Mesodermal cell (in vitro differentiated cells): ENCODE data around the gene ANGPTL2.

Experiments used
- H3K27ac ChIP-seq: 2 replicates; pipeline ENCODE4 v1.7.0; 2013; ENCODE audit warnings: mild to moderate bottlenecking, low read depth, low read length, moderate library complexity; ENCODE audit not compliant: severe bottlenecking
- H3K36me3 ChIP-seq: 2 replicates; pipeline ENCODE4 v1.7.1; 2013; ENCODE audit warnings: mild to moderate bottlenecking, low read length, moderate library complexity; ENCODE audit not compliant: control insufficient read depth, insufficient read depth
- H3K4me1 ChIP-seq: one replicate; pipeline ENCODE4 v1.7.1; 2013; ENCODE audit warnings: mild to moderate bottlenecking, low read length; ENCODE audit not compliant: insufficient read depth, control insufficient read depth, poor library complexity, severe bottlenecking
- H3K4me3 ChIP-seq: 2 replicates; pipeline ENCODE4 v1.7.0; 2013; ENCODE audit warnings: low read length, control low read depth, mild to moderate bottlenecking; ENCODE audit not compliant: insufficient read depth, poor library complexity, severe bottlenecking; ENCODE audit errors: extremely low read depth
- H3K9me3 ChIP-seq: 2 replicates; pipeline ENCODE4 v1.7.1; 2013; ENCODE audit warnings: mild to moderate bottlenecking, low read length, moderate library complexity; ENCODE audit not compliant: control insufficient read depth
- WGBS, 2 experiments: methylation state at CpG; one replicate each; pipeline ENCODE4 v1.1.5; 2013; ENCODE audit warnings: missing lambda C conversion rate in 2 of 2; ENCODE audit not compliant: insufficient coverage in 2 of 2; 5-methylcytosine and 5-hydroxymethylcytosine counted together

Gene ANGPTL2

GRCh38 chr9:127142291-127142690 lies 19.9 kb upstream of the ANGPTL2 start:
- Histone ChIP-seq H3K36me3 (no peaks in the 10 kb centered on the region), H3K4me1 (no peaks in the 10 kb centered on the region), H3K9me3 (no peaks in the 10 kb centered on the region), H3K27ac (no peak overlapping the region), H3K4me3 (no peak overlapping the region)
- WGBS, 2 experiments = 93 to 96% methylated on average over 3 of the region's 3 CpGs

- WGBS, 2 experiments = 92 to 97% methylated on average over 7 to 8 of the region's 9 CpGs
Measured at GRCh38 chr9:127140842-127141675, 18.6 kb upstream of the ANGPTL2 start.

GRCh38 chr9:127140181-127140580 lies 17.7 kb upstream of the ANGPTL2 start:
- Histone ChIP-seq H3K9me3 (no peaks in the 10 kb centered on the region), H3K4me1 (peaks cover 2% of the 10 kb centered on the region), H3K4me3 (no peak overlapping the region), H3K27ac (no peak overlapping the region), H3K36me3 (no peaks in the 10 kb centered on the region)
- 94 to 95% methylated on average over 6 of the region's 6 CpGs for WGBS, 2 experiments

More at GRCh38 chr9:127140842-127141675, 18.6 kb upstream of the ANGPTL2 start:
- Histone ChIP-seq H3K27ac (no peak overlapping the region), H3K4me3 (no peak overlapping the region), H3K9me3 (no peaks in the 10 kb centered on the region), H3K36me3 (no peaks in the 10 kb centered on the region), H3K4me1 (no peaks in the 10 kb centered on the region)

- Histone ChIP-seq H3K4me1 (peaks cover 5% of the 10 kb centered on the region), H3K4me3 (no peak overlapping the region), H3K27ac (no peak overlapping the region), H3K9me3 (no peaks in the 10 kb centered on the region), H3K36me3 (no peaks in the 10 kb centered on the region)
- 98 to 100% methylated on average over 6 of the region's 6 CpGs for WGBS, 2 experiments
Measured at GRCh38 chr9:127139775-127140174, 17.3 kb upstream of the ANGPTL2 start.

GRCh38 chr9:127139071-127139731 lies 16.8 kb upstream of the ANGPTL2 start:
- 97% methylated on average over 5 to 8 of the region's 8 CpGs for WGBS, 2 experiments
- no peaks in the 10 kb centered on the region for H3K9me3 ChIP-seq
- no peak overlapping the region for H3K4me3 ChIP-seq
- no peaks in the 10 kb centered on the region for H3K36me3 ChIP-seq
- peaks cover 10% of the 10 kb centered on the region for H3K4me1 ChIP-seq
- no peak overlapping the region for H3K27ac ChIP-seq

- no peaks in the 10 kb centered on the region for H3K9me3 ChIP-seq
- no peak overlapping the region for H3K4me3 ChIP-seq
- H3K4me1 ChIP-seq = peaks cover 17% of the 10 kb centered on the region
- no peak overlapping the region for H3K27ac ChIP-seq
- 88 to 93% methylated on average over 4 of the region's 4 CpGs for WGBS, 2 experiments
- H3K36me3 ChIP-seq = no peaks in the 10 kb centered on the region
Measured at GRCh38 chr9:127138444-127138843, 16.0 kb upstream of the ANGPTL2 start.

- H3K27ac ChIP-seq = no peak overlapping the region
- 91 to 92% methylated on average over 9 to 11 of the region's 11 CpGs for WGBS, 2 experiments
- H3K36me3 ChIP-seq = no peaks in the 10 kb centered on the region
- no peak overlapping the region for H3K4me3 ChIP-seq
- H3K9me3 ChIP-seq = no peaks in the 10 kb centered on the region
- H3K4me1 ChIP-seq = peaks cover 23% of the 10 kb centered on the region
Measured at GRCh38 chr9:127137640-127138360, 15.4 kb upstream of the ANGPTL2 start.

GRCh38 chr9:127136880-127137639 lies 14.6 kb upstream of the ANGPTL2 start:
- H3K36me3 ChIP-seq = no peaks in the 10 kb centered on the region
- WGBS, 2 experiments = 60 to 80% methylated on average over 1 of the region's 5 CpGs
- H3K4me3 ChIP-seq = no peak overlapping the region
- peaks cover 30% of the 10 kb centered on the region for H3K4me1 ChIP-seq
- no peaks in the 10 kb centered on the region for H3K9me3 ChIP-seq
- no peak overlapping the region for H3K27ac ChIP-seq

- Histone ChIP-seq H3K9me3 (no peaks in the 10 kb centered on the region), H3K4me3 (no peak overlapping the region), H3K36me3 (no peaks in the 10 kb centered on the region), H3K27ac (no peak overlapping the region), H3K4me1 (peaks cover 37% of the 10 kb centered on the region)
- 90 to 93% methylated on average over 6 of the region's 8 CpGs for WGBS, 2 experiments
Measured at GRCh38 chr9:127136081-127136879, 13.8 kb upstream of the ANGPTL2 start.
